IMR-90 (cell line): ENCODE measurements around the gene CPB2. TPM values are rescaled to one million over a fixed set of nuclear protein-coding genes. Genes with fewer than 3 reads are reported as not detected.

Experiments
- ATAC-seq: fragments of 200-7000 bp; cut with Tn5 transposase; 2 replicates; pipeline ENCODE4 v1.9.1; 2020; ENCODE audit warnings: low read depth, mild to moderate bottlenecking, moderate library complexity
- BruUV-seq: library from RNA; stranded (reverse); fragments of 400-500 nt; replicated peaks from 2 replicates; lab custom pipeline; 2021; lab: Mats Ljungman, UMichigan
- CTCF ChIA-PET: fragments of 300-600 bp; formaldehyde crosslinking; extraction: SDS; loops from one replicate; lab custom pipeline; 2021; ENCODE audit warnings: antibody characterized with exemption; lab: Yijun Ruan, JAX
- POLR2A ChIA-PET: fragments of 300-600 bp; sonication (Branson Sonifier 250); formaldehyde crosslinking; loops from one replicate; lab custom pipeline; 2022; ENCODE audit warnings: antibody characterized with exemption; ENCODE audit not compliant: unreplicated experiment; lab: Charles Lee
- DNase-seq: peaks from one replicate; pipeline ENCODE4 v3.0.0; 2013
- H2AFZ ChIP-seq: replicated peaks from 2 replicates; pipeline ENCODE3; 2013; ENCODE audit warnings: low read length, mild to moderate bottlenecking; ENCODE audit not compliant: poor library complexity
- H2AK5ac ChIP-seq: 2 replicates; pipeline ENCODE4 v1.6.1; 2013; ENCODE audit warnings: low read depth, low read length, inconsistent platforms
- H2AK9ac ChIP-seq: replicated peaks from 2 replicates; pipeline ENCODE3; 2013; ENCODE audit warnings: mild to moderate bottlenecking, low read depth, low read length, moderate library complexity; ENCODE audit not compliant: poor library complexity
- H2BK120ac ChIP-seq: 2 replicates; pipeline ENCODE4 v1.6.1; 2013; ENCODE audit warnings: low read depth, low read length, inconsistent platforms
- H2BK15ac ChIP-seq: 3 replicates; pipeline ENCODE4 v1.6.1; 2013; ENCODE audit warnings: low read depth, low read length, inconsistent platforms
- H2BK20ac ChIP-seq: 2 replicates; pipeline ENCODE4 v1.6.1; 2013; ENCODE audit warnings: low read depth, mild to moderate bottlenecking, inconsistent platforms, low read length, moderate library complexity
- H2BK5ac ChIP-seq: 2 replicates; pipeline ENCODE4 v1.6.1; 2013; ENCODE audit warnings: mild to moderate bottlenecking, low read depth, low read length, inconsistent platforms; ENCODE audit not compliant: poor library complexity, severe bottlenecking
- H3K14ac ChIP-seq: replicated peaks from 2 replicates; pipeline ENCODE4 v1.6.1; 2013; ENCODE audit warnings: low read depth, low read length, inconsistent platforms
- H3K18ac ChIP-seq: 2 replicates; pipeline ENCODE4 v1.6.1; 2013; ENCODE audit warnings: low read depth, low read length, control low read depth
- H3K23ac ChIP-seq: 2 replicates; pipeline ENCODE4 v1.6.1; 2013; ENCODE audit warnings: low read depth, low read length, inconsistent platforms
- H3K27ac ChIP-seq: 2 replicates; pipeline ENCODE4 v1.5.1; 2013; ENCODE audit warnings: mild to moderate bottlenecking, control low read depth, low read length; ENCODE audit not compliant: insufficient read depth
- H3K27me3 ChIP-seq: 2 replicates; pipeline ENCODE4 v1.6.1; 2013; ENCODE audit warnings: low read length; ENCODE audit not compliant: control insufficient read depth, insufficient read depth
- H3K36me3 ChIP-seq: 2 replicates; pipeline ENCODE4 v1.6.1; 2013; ENCODE audit warnings: low read length, mixed read lengths; ENCODE audit not compliant: control insufficient read depth, insufficient read depth
- H3K4ac ChIP-seq: 2 replicates; pipeline ENCODE4 v1.6.1; 2013; ENCODE audit warnings: low read depth, low read length, inconsistent platforms
- H3K4me1 ChIP-seq: 2 replicates; pipeline ENCODE4 v1.6.1; 2013; ENCODE audit warnings: low read length, mixed read lengths; ENCODE audit not compliant: control insufficient read depth, insufficient read depth
- H3K4me2 ChIP-seq: 2 replicates; pipeline ENCODE4 v1.6.1; 2013; ENCODE audit warnings: low read depth, mild to moderate bottlenecking, control low read depth, low read length, moderate library complexity
- H3K4me3 ChIP-seq: 2 replicates; pipeline ENCODE4 v1.5.1; 2013; ENCODE audit warnings: low read depth, mild to moderate bottlenecking, control low read depth, low read length, moderate library complexity; ENCODE audit not compliant: insufficient read depth
- H3K56ac ChIP-seq: 2 replicates; pipeline ENCODE4 v1.6.1; 2013; ENCODE audit warnings: low read length, inconsistent platforms; ENCODE audit not compliant: insufficient read depth; ENCODE audit errors: extremely low read depth
- H3K79me1 ChIP-seq, 2 experiments: 2 replicates each; pipeline ENCODE4 v1.6.1; 2013; ENCODE audit warnings: low read length in 2 of 2, inconsistent platforms in 1 of 2, low read depth in 1 of 2
- H3K9ac ChIP-seq: 2 replicates; pipeline ENCODE4 v1.6.1; 2013; ENCODE audit warnings: low read depth, low read length, control low read depth
- H3K9me1 ChIP-seq: 2 replicates; pipeline ENCODE4 v1.6.1; 2013; ENCODE audit warnings: low read length, inconsistent platforms; ENCODE audit not compliant: insufficient read depth
- H3K9me3 ChIP-seq: 2 replicates; pipeline ENCODE4 v1.6.1; 2013; ENCODE audit warnings: low read length; ENCODE audit not compliant: control insufficient read depth, insufficient read depth
- H4K20me1 ChIP-seq: 2 replicates; pipeline ENCODE4 v1.6.1; 2013; ENCODE audit warnings: low read length, inconsistent platforms; ENCODE audit not compliant: insufficient read depth
- H4K5ac ChIP-seq: 2 replicates; pipeline ENCODE4 v1.6.1; 2013; ENCODE audit warnings: mild to moderate bottlenecking, low read depth, low read length, control low read depth
- H4K8ac ChIP-seq, 2 experiments: 2 replicates each; pipeline ENCODE4 v1.6.1; 2013; ENCODE audit warnings: low read depth in 2 of 2, low read length in 2 of 2, control low read depth in 1 of 2, inconsistent platforms in 1 of 2
- H4K91ac ChIP-seq: 2 replicates; pipeline ENCODE4 v1.6.1; 2013; ENCODE audit warnings: low read depth, low read length, inconsistent platforms; ENCODE audit not compliant: insufficient read depth
- BHLHE40 ChIP-seq: fragments of 150-350 bp; IDR thresholded peaks from 2 replicates; pipeline ENCODE4 v1.6.1; 2016; ENCODE audit warnings: mild to moderate bottlenecking, low read depth, low read length
- CEBPB ChIP-seq: IDR thresholded peaks from 2 replicates; pipeline ENCODE4 v1.6.1; 2012; ENCODE audit warnings: low read depth, low read length, improper control_type of control experiment
- CHD1 ChIP-seq: IDR thresholded peaks from 2 replicates; pipeline ENCODE4 v1.6.1; 2012; ENCODE audit warnings: low read depth, low read length, improper control_type of control experiment
- MAFK ChIP-seq: IDR thresholded peaks from 2 replicates; pipeline ENCODE4 v1.6.1; 2012; ENCODE audit warnings: low read depth, low read length, improper control_type of control experiment
- MAZ ChIP-seq: IDR thresholded peaks from 2 replicates; pipeline ENCODE4 v1.6.1; 2012; ENCODE audit warnings: low read depth, mild to moderate bottlenecking, low read length, improper control_type of control experiment, moderate library complexity, borderline replicate concordance
- MXI1 ChIP-seq: IDR thresholded peaks from 2 replicates; pipeline ENCODE4 v1.6.1; 2012; ENCODE audit warnings: low read depth, mild to moderate bottlenecking, low read length, moderate library complexity, borderline replicate concordance
- NFE2L2 ChIP-seq: fragments of 150-350 bp; IDR thresholded peaks from 2 replicates; pipeline ENCODE4 v1.6.1; 2016; ENCODE audit warnings: low read depth, mild to moderate bottlenecking, low read length
- POLR2A ChIP-seq: IDR thresholded peaks from 2 replicates; pipeline ENCODE4 v1.6.1; 2012; ENCODE audit warnings: mild to moderate bottlenecking, low read depth, low read length
- RAD21 ChIP-seq: IDR thresholded peaks from 2 replicates; pipeline ENCODE4 v1.6.1; 2012; ENCODE audit warnings: low read length, improper control_type of control experiment
- RCOR1 ChIP-seq: IDR thresholded peaks from 2 replicates; pipeline ENCODE4 v1.6.1; 2012; ENCODE audit warnings: mild to moderate bottlenecking, low read length, improper control_type of control experiment; ENCODE audit not compliant: insufficient replicate concordance
- RFX5 ChIP-seq: IDR thresholded peaks from 2 replicates; pipeline ENCODE4 v1.8.0; 2012; ENCODE audit warnings: low read depth, mild to moderate bottlenecking, low read length, moderate library complexity
- SMC3 ChIP-seq: fragments of 150-350 bp; IDR thresholded peaks from 2 replicates; pipeline ENCODE4 v1.6.1; 2016; ENCODE audit warnings: low read depth, mild to moderate bottlenecking, antibody characterized with exemption, low read length, moderate library complexity
- WGBS, 2 experiments: methylation state at CpG; one replicate each; pipeline versions ENCODE4 v1.1.5 to v1.1.7; 2013; ENCODE audit warnings: missing lambda C conversion rate in 2 of 2; ENCODE audit not compliant: insufficient read length in 1 of 2; ENCODE audit errors: extremely low coverage in 2 of 2; 5-methylcytosine and 5-hydroxymethylcytosine counted together
- dilution Hi-C: fragments of 300-500 bp; cut with HindIII; formaldehyde crosslinking; loops from one replicate; pipeline ENCODE4 v1.14.3; 2018; ENCODE audit warnings: low sequenced_read_pairs; ENCODE audit not compliant: unreplicated experiment
- in situ Hi-C: fragments of 300-500 bp; cut with MboI; formaldehyde crosslinking; loops from 3 replicates; pipeline ENCODE4 v1.14.3; 2019; ENCODE audit warnings: low sequenced_read_pairs, inconsistent platforms, mixed read lengths
- intact Hi-C: fragments of 100-400 bp; cut with micrococcal nuclease; formaldehyde crosslinking; loops from 2 replicates; pipeline ENCODE4 v1.10.0; 2022
- polyA plus RNA-seq, 3 experiments: library from polyadenylated mRNA; depleted of rRNA; stranded (reverse); fragments of >200 nt; gene quantifications; 2 replicates each; pipeline ENCODE4 v1.2.3, GENCODE V29; 2012; ENCODE audit warnings: low replicate concordance in 1 of 3
- total RNA-seq: library from RNA; depleted of rRNA; stranded (reverse); fragments of >200 nt; gene quantifications from 2 replicates; pipeline ENCODE4 v1.2.3, GENCODE V29; 2012
- TF ChIP-seq, protein P1 (sequence below): fragments of 150-350 bp; IDR thresholded peaks from 2 replicates; pipeline ENCODE4 v1.6.1; 2017; ENCODE audit warnings: mild to moderate bottlenecking, antibody characterized with exemption, low read length, low read depth
- TF ChIP-seq, protein P2 (sequence below): conservative IDR thresholded peaks from 2 replicates; pipeline ENCODE4 v1.5.1; 2012; ENCODE audit warnings: mild to moderate bottlenecking, low read depth, low read length, improper control_type of control experiment
- TF ChIP-seq, protein P3 (sequence below): fragments of 150-350 bp; IDR thresholded peaks from 2 replicates; pipeline ENCODE4 v1.6.1; 2016; ENCODE audit warnings: low read depth, mild to moderate bottlenecking, low read length, moderate library complexity, borderline replicate concordance

CPB2 gene
- total and polyA plus RNA-seq, 2 of the 4 experiments (the other 2 are of a cell fraction): not detected

DNA sequence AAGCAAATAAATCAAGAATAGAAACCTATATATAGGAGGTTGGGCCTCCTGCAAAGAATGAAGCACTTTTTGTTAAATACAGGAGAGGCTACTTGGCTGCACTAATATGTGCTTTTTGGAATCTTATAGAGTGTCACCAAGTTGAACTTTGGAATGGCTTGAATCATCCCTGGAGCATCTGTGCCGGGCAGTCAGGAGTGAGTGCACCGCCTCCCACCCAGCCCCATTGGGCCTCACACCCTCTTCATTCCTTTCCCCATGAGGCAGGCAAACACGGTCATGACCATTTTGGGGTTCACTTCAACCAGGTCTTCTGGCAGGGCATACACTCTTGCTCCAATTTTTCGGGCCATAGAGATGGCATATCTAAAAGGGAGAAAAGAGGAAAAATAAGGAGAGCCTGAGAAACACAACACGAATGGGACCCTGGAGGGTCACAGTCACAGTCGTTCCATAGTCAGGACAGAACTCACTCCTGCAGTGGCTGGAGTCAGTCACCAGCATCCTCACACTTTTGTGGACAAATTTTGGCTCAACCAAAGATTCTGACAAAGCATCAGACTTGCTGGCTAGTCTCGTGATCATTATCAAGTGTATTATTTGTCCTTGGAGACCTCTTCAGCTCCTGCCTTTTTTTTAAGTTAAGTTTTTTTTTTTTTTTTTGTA lies 22.7 kb upstream of the CPB2 start:
- no TSS peak for BruUV-seq
- intact Hi-C loops: loop anchor here (2.0 kb wide), 1 partner anchor 321 kb away; no protein-coding TSS in a partner anchor
- dilution Hi-C loops: no loop called here
- Histone ChIP-seq H4K8ac (no peak overlapping the region), H2AFZ (no peak overlapping the region), H3K56ac (no peak overlapping the region), H3K36me3 (no peaks in the 10 kb centered on the region), H2AK5ac (no peak overlapping the region), H3K79me1 (no peaks in the 10 kb centered on the region), H3K4me1 (no peaks in the 10 kb centered on the region), H3K9me3 (no peaks in the 10 kb centered on the region), H3K9me1 (no peaks in the 10 kb centered on the region), H2BK15ac (no peak overlapping the region), H3K14ac (no peak overlapping the region), H3K18ac (no peak overlapping the region), H3K27ac (no peak overlapping the region), H2BK120ac (no peak overlapping the region), H3K4me2 (no peak overlapping the region), H4K5ac (no peak overlapping the region), H3K27me3 (peaks cover 12% of the 10 kb centered on the region), H2AK9ac (no peak overlapping the region), H2BK20ac (no peak overlapping the region), H4K20me1 (no peaks in the 10 kb centered on the region), H2BK5ac (no peak overlapping the region), H3K4ac (no peak overlapping the region), H4K91ac (no peak overlapping the region), H3K23ac (no peak overlapping the region), H3K9ac (no peak overlapping the region), H3K4me3 (no peak overlapping the region)
- no peak for TF ChIP-seq CHD1
- no peak for TF ChIP-seq CEBPB
- no peak for TF ChIP-seq POLR2A
- TF ChIP-seq MAFK: no peak
- TF ChIP-seq BHLHE40: no peak
- TF ChIP-seq, protein P1, sequence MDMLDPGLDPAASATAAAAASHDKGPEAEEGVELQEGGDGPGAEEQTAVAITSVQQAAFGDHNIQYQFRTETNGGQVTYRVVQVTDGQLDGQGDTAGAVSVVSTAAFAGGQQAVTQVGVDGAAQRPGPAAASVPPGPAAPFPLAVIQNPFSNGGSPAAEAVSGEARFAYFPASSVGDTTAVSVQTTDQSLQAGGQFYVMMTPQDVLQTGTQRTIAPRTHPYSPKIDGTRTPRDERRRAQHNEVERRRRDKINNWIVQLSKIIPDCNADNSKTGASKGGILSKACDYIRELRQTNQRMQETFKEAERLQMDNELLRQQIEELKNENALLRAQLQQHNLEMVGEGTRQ: no peak
- TF ChIP-seq, protein P2, sequence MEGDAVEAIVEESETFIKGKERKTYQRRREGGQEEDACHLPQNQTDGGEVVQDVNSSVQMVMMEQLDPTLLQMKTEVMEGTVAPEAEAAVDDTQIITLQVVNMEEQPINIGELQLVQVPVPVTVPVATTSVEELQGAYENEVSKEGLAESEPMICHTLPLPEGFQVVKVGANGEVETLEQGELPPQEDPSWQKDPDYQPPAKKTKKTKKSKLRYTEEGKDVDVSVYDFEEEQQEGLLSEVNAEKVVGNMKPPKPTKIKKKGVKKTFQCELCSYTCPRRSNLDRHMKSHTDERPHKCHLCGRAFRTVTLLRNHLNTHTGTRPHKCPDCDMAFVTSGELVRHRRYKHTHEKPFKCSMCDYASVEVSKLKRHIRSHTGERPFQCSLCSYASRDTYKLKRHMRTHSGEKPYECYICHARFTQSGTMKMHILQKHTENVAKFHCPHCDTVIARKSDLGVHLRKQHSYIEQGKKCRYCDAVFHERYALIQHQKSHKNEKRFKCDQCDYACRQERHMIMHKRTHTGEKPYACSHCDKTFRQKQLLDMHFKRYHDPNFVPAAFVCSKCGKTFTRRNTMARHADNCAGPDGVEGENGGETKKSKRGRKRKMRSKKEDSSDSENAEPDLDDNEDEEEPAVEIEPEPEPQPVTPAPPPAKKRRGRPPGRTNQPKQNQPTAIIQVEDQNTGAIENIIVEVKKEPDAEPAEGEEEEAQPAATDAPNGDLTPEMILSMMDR: no peak
- TF ChIP-seq RAD21: no peak
- TF ChIP-seq MXI1: no peak
- TF ChIP-seq, protein P3, sequence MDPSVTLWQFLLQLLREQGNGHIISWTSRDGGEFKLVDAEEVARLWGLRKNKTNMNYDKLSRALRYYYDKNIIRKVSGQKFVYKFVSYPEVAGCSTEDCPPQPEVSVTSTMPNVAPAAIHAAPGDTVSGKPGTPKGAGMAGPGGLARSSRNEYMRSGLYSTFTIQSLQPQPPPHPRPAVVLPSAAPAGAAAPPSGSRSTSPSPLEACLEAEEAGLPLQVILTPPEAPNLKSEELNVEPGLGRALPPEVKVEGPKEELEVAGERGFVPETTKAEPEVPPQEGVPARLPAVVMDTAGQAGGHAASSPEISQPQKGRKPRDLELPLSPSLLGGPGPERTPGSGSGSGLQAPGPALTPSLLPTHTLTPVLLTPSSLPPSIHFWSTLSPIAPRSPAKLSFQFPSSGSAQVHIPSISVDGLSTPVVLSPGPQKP: no peak
- TF ChIP-seq RFX5: no peak
- no peak for TF ChIP-seq MAZ
- TF ChIP-seq RCOR1: no peak
- TF ChIP-seq SMC3: no peak
- TF ChIP-seq NFE2L2: no peak
- ATAC-seq (no peak), DNase-seq (no peak)
- in situ Hi-C loops: loop anchor here (10.0 kb wide), 1 partner anchor 503 kb away; no protein-coding TSS in a partner anchor
- POLR2A ChIA-PET: no interaction called here
- WGBS, 2 experiments: 80% methylated on average over 2 of the region's 7 CpGs; no CpG with 5 or more reads in 1 of the 2 experiments
- CTCF ChIA-PET: interaction anchor here (0.6 to 0.7 kb wide), 2 partner anchors 93 to 320 kb away, joined by 3 read pairs; no protein-coding TSS in a partner anchor
